Small intestine (tissue), 7 donors: ENCODE measurements around the gene ADARB2. TPM values are rescaled to one million over a fixed set of nuclear protein-coding genes. Genes with fewer than 3 reads are reported as not detected.
"Not testable (repeated sequence)": the region's sequence is repeated elsewhere in the genome, so short reads cannot be mapped to it uniquely, and the experiment has no call there.

Experiments used
- DNase-seq, 2 donors: peaks; one replicate each; pipeline versions ENCODE4 v3.0.0 to v3.0.0-alpha.2; 2013
- FAIRE-seq: peaks from 2 replicates; lab custom pipeline; 2012; peaks lifted over from hg19 to GRCh38; lab: Jason Lieb, UNC
- H3K27ac ChIP-seq, 3 donors: one replicate each; pipeline ENCODE4 v1.5.1; 2013; ENCODE audit warnings: low read length in 2 of 3, mild to moderate bottlenecking in 2 of 3, control low read depth in 1 of 3, inconsistent platforms in 1 of 3, low read depth in 1 of 3, moderate library complexity in 1 of 3
- H3K27me3 ChIP-seq, 3 donors: one replicate each; pipeline ENCODE4 v1.6.1; 2013; ENCODE audit warnings: low read length in 3 of 3, inconsistent platforms in 1 of 3; ENCODE audit not compliant: control insufficient read depth in 3 of 3, insufficient read depth in 3 of 3
- H3K36me3 ChIP-seq, 3 donors: one replicate each; pipeline ENCODE4 v1.6.1; 2013; ENCODE audit warnings: low read length in 3 of 3, inconsistent platforms in 1 of 3, low read depth in 1 of 3, mild to moderate bottlenecking in 1 of 3, moderate library complexity in 1 of 3; ENCODE audit not compliant: control insufficient read depth in 3 of 3, insufficient read depth in 2 of 3
- H3K4me1 ChIP-seq, 3 donors: one replicate each; pipeline ENCODE4 v1.6.1; 2013; ENCODE audit warnings: low read length in 2 of 3, inconsistent platforms in 1 of 3, low read depth in 1 of 3, mild to moderate bottlenecking in 1 of 3, moderate library complexity in 1 of 3; ENCODE audit not compliant: control insufficient read depth in 3 of 3, insufficient read depth in 2 of 3
- H3K4me3 ChIP-seq, 3 donors: one replicate each; pipeline ENCODE4 v1.5.1; 2013; ENCODE audit warnings: low read length in 3 of 3, control low read depth in 1 of 3, inconsistent platforms in 1 of 3, low read depth in 1 of 3, mild to moderate bottlenecking in 1 of 3, moderate library complexity in 1 of 3
- H3K9me3 ChIP-seq, 2 donors: one replicate each; pipeline ENCODE4 v1.6.1; 2013; ENCODE audit warnings: low read depth in 1 of 2, low read length in 1 of 2; ENCODE audit not compliant: control insufficient read depth in 2 of 2, insufficient read depth in 1 of 2
- WGBS, 3 donors: extraction: QIAGEN DNeasy Blood & Tissue Kit; methylation state at CpG; one replicate each; pipeline ENCODE4 v1.1.7; 2013; 5-methylcytosine and 5-hydroxymethylcytosine counted together
- polyA plus RNA-seq, 4 donors: library from polyadenylated mRNA; stranded (reverse) in 3 of 4; unstranded in 1 of 4; fragments of 200-250 nt in 3 of 4; fragments of 120-200 nt in 1 of 4; gene quantifications; one replicate each; pipeline versions ENCODE4 v1.2.1 to v1.2.3, GENCODE V29; 2013
- donor health status: healthy with polysubstance abuse.
- donor health status: control.
- donor health status: control.
- donor health status: Bipolar disorder and iron deficiency.
- donor health status: healthy.

ADARB2 gene
- polyA plus RNA-seq, 4 donors, result 0.35 to 1.8 (median 0.94) TPM

- 21 to 48% (median 22%) methylated on average over 3 of the region's 3 CpGs for WGBS, 3 donors
- Histone ChIP-seq H3K27ac (no peak overlapping the region), H3K4me1 (no peaks in the 10 kb centered on the region), H3K36me3 (no peaks in the 10 kb centered on the region), H3K9me3 (no peaks in the 10 kb centered on the region), H3K27me3 (no peaks in the 10 kb centered on the region), H3K4me3 (no peak overlapping the region)
- DNase-seq (peak in 1 of 2 donors; percentile 33), FAIRE-seq (no peak)
Observed at GRCh38 chr10:1432161-1432560, 305.2 kb downstream of the ADARB2 start.

GRCh38 chr10:1431229-1431628 lies 306.1 kb downstream of the ADARB2 start:
- H3K9me3 ChIP-seq, result no peaks in the 10 kb centered on the region
- DNase-seq (no peak), FAIRE-seq (no peak)
- H3K4me3 ChIP-seq, result no peak overlapping the region
- no peaks in the 10 kb centered on the region for H3K4me1 ChIP-seq
- H3K27ac ChIP-seq, result no peak overlapping the region
- H3K36me3 ChIP-seq, result no peaks in the 10 kb centered on the region
- no peaks in the 10 kb centered on the region for H3K27me3 ChIP-seq
- WGBS, 3 donors, result 93 to 95% (median 93%) methylated on average over 1 of the region's 1 CpG

GRCh38 chr10:1427521-1428186 lies 309.7 kb downstream of the ADARB2 start:
- not testable (repeated sequence) for H3K36me3 ChIP-seq, H3K9me3 ChIP-seq, H3K4me3 ChIP-seq, H3K27me3 ChIP-seq, H3K27ac ChIP-seq, FAIRE-seq, H3K4me1 ChIP-seq
- 38 to 53% (median 41%) methylated on average over 3 of the region's 3 CpGs for WGBS, 3 donors
- peak in 1 of 2 donors; percentile 5 for DNase-seq

GRCh38 chr10:1426786-1427185 lies 310.5 kb downstream of the ADARB2 start:
- Histone ChIP-seq H3K27ac (no peak overlapping the region), H3K4me3 (no peak overlapping the region), H3K9me3 (no peaks in the 10 kb centered on the region), H3K4me1 (no peaks in the 10 kb centered on the region), H3K27me3 (no peaks in the 10 kb centered on the region), H3K36me3 (no peaks in the 10 kb centered on the region)
- WGBS, 3 donors, result 88 to 93% (median 92%) methylated on average over 6 of the region's 6 CpGs
- DNase-seq (no peak), FAIRE-seq (no peak)

GRCh38 chr10:1425879-1426278 lies 311.4 kb downstream of the ADARB2 start:
- no peak for FAIRE-seq

GRCh38 chr10:1424648-1425047 lies 312.7 kb downstream of the ADARB2 start:
- H3K36me3 ChIP-seq, result no peaks in the 10 kb centered on the region
- FAIRE-seq, result no peak
- H3K4me1 ChIP-seq, result peaks cover 0 to 2% (median 0%) of the 10 kb centered on the region in 3 donors
- DNase-seq, result no peak
- WGBS, 3 donors, result 81 to 86% (median 86%) methylated on average over 7 of the region's 7 CpGs
- no peak overlapping the region for H3K27ac ChIP-seq
- no peak overlapping the region for H3K4me3 ChIP-seq
- H3K27me3 ChIP-seq, result no peaks in the 10 kb centered on the region
- no peaks in the 10 kb centered on the region for H3K9me3 ChIP-seq

More at GRCh38 chr10:1425879-1426278, 311.4 kb downstream of the ADARB2 start:
- no peak overlapping the region for H3K4me3 ChIP-seq
- WGBS, 3 donors, result 51 to 87% (median 60%) methylated on average over 7 of the region's 7 CpGs
- H3K27ac ChIP-seq, result no peak overlapping the region
- DNase-seq, result no peak
- H3K27me3 ChIP-seq, result no peaks in the 10 kb centered on the region
- H3K4me1 ChIP-seq, result peaks cover 0 to 2% (median 0%) of the 10 kb centered on the region in 3 donors
- H3K9me3 ChIP-seq, result no peaks in the 10 kb centered on the region
- no peaks in the 10 kb centered on the region for H3K36me3 ChIP-seq

GRCh38 chr10:1423676-1424253 lies 313.6 kb downstream of the ADARB2 start:
- DNase-seq, result no peak
- no peaks in the 10 kb centered on the region for H3K27me3 ChIP-seq
- H3K27ac ChIP-seq, result no peak overlapping the region
- H3K36me3 ChIP-seq, result no peaks in the 10 kb centered on the region
- H3K4me3 ChIP-seq, result no peak overlapping the region
- FAIRE-seq, result no peak
- no peaks in the 10 kb centered on the region for H3K9me3 ChIP-seq
- WGBS, 3 donors, result 93 to 99% (median 97%) methylated on average over 2 of the region's 2 CpGs
- peaks cover 0 to 5% (median 0%) of the 10 kb centered on the region in 3 donors for H3K4me1 ChIP-seq

- WGBS, 3 donors, result 90 to 93% (median 92%) methylated on average over 8 of the region's 8 CpGs
- no peaks in the 10 kb centered on the region for H3K27me3 ChIP-seq
- H3K9me3 ChIP-seq, result no peaks in the 10 kb centered on the region
- no peaks in the 10 kb centered on the region for H3K36me3 ChIP-seq
- no peak overlapping the region for H3K27ac ChIP-seq
- FAIRE-seq, result no peak
- H3K4me3 ChIP-seq, result no peak overlapping the region
- DNase-seq, result no peak
- peaks cover 0 to 5% (median 0%) of the 10 kb centered on the region in 3 donors for H3K4me1 ChIP-seq
Observed at GRCh38 chr10:1422275-1422674, 315.1 kb downstream of the ADARB2 start.
